MM.1S (cell line): ENCODE measurements around the gene RXYLT1.

Source experiments
- CTCF ChIP-seq: fragments of 300-600 bp; sonication (generic); IDR thresholded peaks from 2 replicates; pipeline ENCODE4 v1.5.1; 2016; ENCODE audit warnings: antibody characterized with exemption, low read length, mixed read lengths
- EZH2 ChIP-seq: fragments of 300-600 bp; sonication (generic); optimal IDR thresholded peaks from 2 replicates; pipeline ENCODE3; 2017; ENCODE audit warnings: low read depth, mild to moderate bottlenecking, antibody characterized with exemption, low read length, mixed read lengths

- TF ChIP-seq CTCF (no peak), EZH2 (no peak)
Observed at GRCh38 chr12:63841011-63841410, 61.3 kb downstream of the RXYLT1 start.
